GM23338 (cell line): ENCODE measurements around the gene TMEM214. TPM values are rescaled to one million over a fixed set of nuclear protein-coding genes. Genes with fewer than 3 reads are reported as not detected.

Experiments used
- ETS1 ChIP-seq: IDR thresholded peaks from 2 replicates; pipeline ENCODE4 v1.6.1; 2016; ENCODE audit warnings: antibody characterized with exemption
- EZH2 ChIP-seq: fragments of 200-600 bp; sonication (generic); IDR thresholded peaks from one replicate; pipeline ENCODE4 v1.8.0; 2017; ENCODE audit warnings: antibody characterized with exemption, mild to moderate bottlenecking, low read depth; ENCODE audit not compliant: unreplicated experiment
- EZH2phosphoT487 ChIP-seq: fragments of 200-600 bp; sonication (generic); IDR thresholded peaks from one replicate; pipeline ENCODE4 v1.8.1; 2018; ENCODE audit warnings: antibody characterized with exemption; ENCODE audit not compliant: unreplicated experiment
- NANOG ChIP-seq: IDR thresholded peaks from 2 replicates; pipeline ENCODE4 v1.6.1; 2016; ENCODE audit warnings: antibody characterized with exemption, borderline replicate concordance
- POLR2AphosphoS5 ChIP-seq: IDR thresholded peaks from 2 replicates; pipeline ENCODE4 v1.6.1; 2016; ENCODE audit warnings: antibody characterized with exemption, low read depth
- ZNF331 ChIP-seq: fragments of 250-450 bp; sonication (Bioruptor Pico); IDR thresholded peaks from 2 replicates; pipeline ENCODE4 v1.5.0; 2020; ENCODE audit warnings: low read depth, mild to moderate bottlenecking, moderate library complexity
- polyA plus RNA-seq: library from polyadenylated mRNA; unstranded; fragments of >200 nt; fragmentation: Nextera tagmentation; extraction: Ambion mirVana; gene quantifications from 2 replicates; pipeline ENCODE4 v1.2.1, GENCODE V29; 2016
- total RNA-seq: library from RNA; depleted of rRNA; stranded (reverse); fragments of >200 nt; shearing (Covaris generic); gene quantifications from 2 replicates; pipeline ENCODE4 v1.2.3, GENCODE V29; 2014
- TF ChIP-seq, protein P1 (sequence below): fragments of 250-450 bp; sonication (Bioruptor Pico); IDR thresholded peaks from 2 replicates; pipeline ENCODE4 v1.5.0; 2020; ENCODE audit warnings: mild to moderate bottlenecking, moderate library complexity
- TF ChIP-seq, protein P2 (sequence below): IDR thresholded peaks from one replicate; pipeline ENCODE4 v1.6.1; 2018; ENCODE audit warnings: antibody characterized with exemption; ENCODE audit not compliant: unreplicated experiment

The TMEM214 gene
- total and polyA plus RNA-seq, 2 experiments from 2014 or later: 18.4 to 36.5 TPM

DNA sequence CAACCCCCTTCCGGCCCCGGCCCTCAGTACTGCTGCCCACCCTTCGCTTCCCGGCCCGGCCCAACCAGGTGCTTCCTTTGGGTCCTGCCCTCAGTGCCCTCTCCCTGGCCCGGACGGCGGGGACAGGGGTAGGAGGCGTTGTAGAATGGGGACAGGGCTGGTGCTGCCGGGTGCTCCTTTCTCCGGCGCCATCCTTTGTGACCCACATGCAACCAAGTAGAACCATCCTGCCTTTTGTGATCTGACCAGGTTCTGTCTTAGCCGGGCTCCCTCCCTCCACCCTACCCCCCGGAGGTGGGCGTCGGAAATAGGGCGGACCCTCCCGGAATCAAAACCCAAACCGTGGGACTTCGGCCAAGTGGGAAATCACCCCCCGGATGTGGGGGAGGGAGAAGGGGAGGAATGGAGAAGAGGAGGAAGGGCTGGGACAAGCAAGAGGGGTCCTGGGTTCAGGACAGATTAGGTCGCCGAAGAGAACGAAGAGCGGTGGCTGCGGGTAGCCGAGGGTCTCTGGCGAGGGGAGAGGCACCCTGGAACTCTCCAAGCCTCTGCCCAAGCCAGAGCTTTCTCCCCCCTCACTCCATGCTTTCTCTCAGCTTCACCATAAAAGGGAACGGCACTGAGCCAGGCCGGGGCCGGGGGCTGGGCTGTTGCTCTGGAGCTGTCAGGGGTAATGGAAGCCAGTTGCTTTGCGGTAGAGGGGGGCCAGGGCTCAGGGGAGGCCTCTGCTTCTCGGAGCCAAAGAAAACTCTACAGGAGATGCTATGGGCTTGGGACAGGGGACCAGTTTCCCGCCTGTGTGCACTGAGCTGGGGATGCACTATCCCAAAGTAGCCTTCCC lies 39.4 kb downstream of the TMEM214 start (continued):
- TF ChIP-seq, protein P1, sequence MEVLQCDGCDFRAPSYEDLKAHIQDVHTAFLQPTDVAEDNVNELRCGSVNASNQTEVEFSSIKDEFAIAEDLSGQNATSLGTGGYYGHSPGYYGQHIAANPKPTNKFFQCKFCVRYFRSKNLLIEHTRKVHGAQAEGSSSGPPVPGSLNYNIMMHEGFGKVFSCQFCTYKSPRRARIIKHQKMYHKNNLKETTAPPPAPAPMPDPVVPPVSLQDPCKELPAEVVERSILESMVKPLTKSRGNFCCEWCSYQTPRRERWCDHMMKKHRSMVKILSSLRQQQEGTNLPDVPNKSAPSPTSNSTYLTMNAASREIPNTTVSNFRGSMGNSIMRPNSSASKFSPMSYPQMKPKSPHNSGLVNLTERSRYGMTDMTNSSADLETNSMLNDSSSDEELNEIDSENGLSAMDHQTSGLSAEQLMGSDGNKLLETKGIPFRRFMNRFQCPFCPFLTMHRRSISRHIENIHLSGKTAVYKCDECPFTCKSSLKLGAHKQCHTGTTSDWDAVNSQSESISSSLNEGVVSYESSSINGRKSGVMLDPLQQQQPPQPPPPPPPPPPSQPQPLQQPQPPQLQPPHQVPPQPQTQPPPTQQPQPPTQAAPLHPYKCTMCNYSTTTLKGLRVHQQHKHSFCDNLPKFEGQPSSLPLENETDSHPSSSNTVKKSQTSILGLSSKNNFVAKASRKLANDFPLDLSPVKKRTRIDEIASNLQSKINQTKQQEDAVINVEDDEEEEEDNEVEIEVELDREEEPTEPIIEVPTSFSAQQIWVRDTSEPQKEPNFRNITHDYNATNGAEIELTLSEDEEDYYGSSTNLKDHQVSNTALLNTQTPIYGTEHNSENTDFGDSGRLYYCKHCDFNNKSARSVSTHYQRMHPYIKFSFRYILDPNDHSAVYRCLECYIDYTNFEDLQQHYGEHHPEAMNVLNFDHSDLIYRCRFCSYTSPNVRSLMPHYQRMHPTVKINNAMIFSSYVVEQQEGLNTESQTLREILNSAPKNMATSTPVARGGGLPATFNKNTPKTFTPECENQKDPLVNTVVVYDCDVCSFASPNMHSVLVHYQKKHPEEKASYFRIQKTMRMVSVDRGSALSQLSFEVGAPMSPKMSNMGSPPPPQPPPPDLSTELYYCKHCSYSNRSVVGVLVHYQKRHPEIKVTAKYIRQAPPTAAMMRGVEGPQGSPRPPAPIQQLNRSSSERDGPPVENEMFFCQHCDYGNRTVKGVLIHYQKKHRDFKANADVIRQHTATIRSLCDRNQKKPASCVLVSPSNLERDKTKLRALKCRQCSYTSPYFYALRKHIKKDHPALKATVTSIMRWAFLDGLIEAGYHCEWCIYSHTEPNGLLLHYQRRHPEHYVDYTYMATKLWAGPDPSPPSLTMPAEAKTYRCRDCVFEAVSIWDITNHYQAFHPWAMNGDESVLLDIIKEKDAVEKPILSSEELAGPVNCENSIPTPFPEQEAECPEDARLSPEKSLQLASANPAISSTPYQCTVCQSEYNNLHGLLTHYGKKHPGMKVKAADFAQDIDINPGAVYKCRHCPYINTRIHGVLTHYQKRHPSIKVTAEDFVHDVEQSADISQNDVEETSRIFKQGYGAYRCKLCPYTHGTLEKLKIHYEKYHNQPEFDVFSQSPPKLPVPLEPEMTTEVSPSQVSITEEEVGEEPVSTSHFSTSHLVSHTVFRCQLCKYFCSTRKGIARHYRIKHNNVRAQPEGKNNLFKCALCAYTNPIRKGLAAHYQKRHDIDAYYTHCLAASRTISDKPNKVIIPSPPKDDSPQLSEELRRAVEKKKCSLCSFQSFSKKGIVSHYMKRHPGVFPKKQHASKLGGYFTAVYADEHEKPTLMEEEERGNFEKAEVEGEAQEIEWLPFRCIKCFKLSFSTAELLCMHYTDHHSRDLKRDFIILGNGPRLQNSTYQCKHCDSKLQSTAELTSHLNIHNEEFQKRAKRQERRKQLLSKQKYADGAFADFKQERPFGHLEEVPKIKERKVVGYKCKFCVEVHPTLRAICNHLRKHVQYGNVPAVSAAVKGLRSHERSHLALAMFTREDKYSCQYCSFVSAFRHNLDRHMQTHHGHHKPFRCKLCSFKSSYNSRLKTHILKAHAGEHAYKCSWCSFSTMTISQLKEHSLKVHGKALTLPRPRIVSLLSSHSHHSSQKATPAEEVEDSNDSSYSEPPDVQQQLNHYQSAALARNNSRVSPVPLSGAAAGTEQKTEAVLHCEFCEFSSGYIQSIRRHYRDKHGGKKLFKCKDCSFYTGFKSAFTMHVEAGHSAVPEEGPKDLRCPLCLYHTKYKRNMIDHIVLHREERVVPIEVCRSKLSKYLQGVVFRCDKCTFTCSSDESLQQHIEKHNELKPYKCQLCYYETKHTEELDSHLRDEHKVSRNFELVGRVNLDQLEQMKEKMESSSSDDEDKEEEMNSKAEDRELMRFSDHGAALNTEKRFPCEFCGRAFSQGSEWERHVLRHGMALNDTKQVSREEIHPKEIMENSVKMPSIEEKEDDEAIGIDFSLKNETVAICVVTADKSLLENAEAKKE (CRISPR knock-in tag): no peak
- no peak for TF ChIP-seq EZH2phosphoT487
- TF ChIP-seq, protein P2, sequence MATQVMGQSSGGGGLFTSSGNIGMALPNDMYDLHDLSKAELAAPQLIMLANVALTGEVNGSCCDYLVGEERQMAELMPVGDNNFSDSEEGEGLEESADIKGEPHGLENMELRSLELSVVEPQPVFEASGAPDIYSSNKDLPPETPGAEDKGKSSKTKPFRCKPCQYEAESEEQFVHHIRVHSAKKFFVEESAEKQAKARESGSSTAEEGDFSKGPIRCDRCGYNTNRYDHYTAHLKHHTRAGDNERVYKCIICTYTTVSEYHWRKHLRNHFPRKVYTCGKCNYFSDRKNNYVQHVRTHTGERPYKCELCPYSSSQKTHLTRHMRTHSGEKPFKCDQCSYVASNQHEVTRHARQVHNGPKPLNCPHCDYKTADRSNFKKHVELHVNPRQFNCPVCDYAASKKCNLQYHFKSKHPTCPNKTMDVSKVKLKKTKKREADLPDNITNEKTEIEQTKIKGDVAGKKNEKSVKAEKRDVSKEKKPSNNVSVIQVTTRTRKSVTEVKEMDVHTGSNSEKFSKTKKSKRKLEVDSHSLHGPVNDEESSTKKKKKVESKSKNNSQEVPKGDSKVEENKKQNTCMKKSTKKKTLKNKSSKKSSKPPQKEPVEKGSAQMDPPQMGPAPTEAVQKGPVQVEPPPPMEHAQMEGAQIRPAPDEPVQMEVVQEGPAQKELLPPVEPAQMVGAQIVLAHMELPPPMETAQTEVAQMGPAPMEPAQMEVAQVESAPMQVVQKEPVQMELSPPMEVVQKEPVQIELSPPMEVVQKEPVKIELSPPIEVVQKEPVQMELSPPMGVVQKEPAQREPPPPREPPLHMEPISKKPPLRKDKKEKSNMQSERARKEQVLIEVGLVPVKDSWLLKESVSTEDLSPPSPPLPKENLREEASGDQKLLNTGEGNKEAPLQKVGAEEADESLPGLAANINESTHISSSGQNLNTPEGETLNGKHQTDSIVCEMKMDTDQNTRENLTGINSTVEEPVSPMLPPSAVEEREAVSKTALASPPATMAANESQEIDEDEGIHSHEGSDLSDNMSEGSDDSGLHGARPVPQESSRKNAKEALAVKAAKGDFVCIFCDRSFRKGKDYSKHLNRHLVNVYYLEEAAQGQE: no peak
- TF ChIP-seq ZNF331 (CRISPR knock-in tag): no peak
- no peak for TF ChIP-seq EZH2
- TF ChIP-seq NANOG: no peak
- no peak for TF ChIP-seq ETS1
- TF ChIP-seq POLR2AphosphoS5: no peak
